Kidney (tissue), 14 donors: ENCODE data around the gene TMED9. TPM values are rescaled to one million over a fixed set of nuclear protein-coding genes. Genes with fewer than 3 reads are reported as not detected.

Experiments used
- DNase-seq, 5 donors: peaks; one replicate each; pipeline ENCODE4 v3.0.0-alpha.2; 2013 to 2020
- FAIRE-seq: peaks from 2 replicates; lab custom pipeline; 2012; peaks lifted over from hg19 to GRCh38; lab: Jason Lieb, UNC
- H3K27ac ChIP-seq, 2 donors: one replicate each; pipeline ENCODE4 v1.7.0; 2013; ENCODE audit warnings: low read depth in 2 of 2, low read length in 2 of 2, inconsistent platforms in 1 of 2
- H3K27me3 ChIP-seq: one replicate; pipeline ENCODE4 v1.7.1; 2013; ENCODE audit warnings: low read length, inconsistent platforms; ENCODE audit not compliant: control insufficient read depth, insufficient read depth
- H3K36me3 ChIP-seq, 3 donors: one replicate each; pipeline versions ENCODE4 v1.7.0 to v1.7.1; 2013; ENCODE audit warnings: low read length in 3 of 3, control low read depth in 1 of 3, inconsistent platforms in 1 of 3; ENCODE audit not compliant: insufficient read depth in 3 of 3, control insufficient read depth in 2 of 3
- H3K4me1 ChIP-seq, 3 donors: one replicate each; pipeline versions ENCODE4 v1.7.0 to v1.7.1; 2013; ENCODE audit warnings: low read length in 3 of 3, inconsistent platforms in 1 of 3, low read depth in 1 of 3; ENCODE audit not compliant: control insufficient read depth in 2 of 3, insufficient read depth in 2 of 3
- H3K4me3 ChIP-seq, 3 donors: one replicate each; pipeline versions ENCODE4 v1.7.0 to v1.8.1; 2013; ENCODE audit warnings: low read length in 3 of 3, control low read depth in 1 of 3, inconsistent platforms in 1 of 3
- H3K9ac ChIP-seq, 3 donors: one replicate each; pipeline versions ENCODE4 v1.7.0 to v1.7.1; 2013; ENCODE audit warnings: low read length in 3 of 3, control low read depth in 1 of 3, inconsistent platforms in 1 of 3
- H3K9me3 ChIP-seq, 3 donors: one replicate each; pipeline versions ENCODE4 v1.7.0 to v1.7.1; 2013; ENCODE audit warnings: low read length in 3 of 3, control low read depth in 1 of 3, inconsistent platforms in 1 of 3; ENCODE audit not compliant: control insufficient read depth in 2 of 3, insufficient read depth in 1 of 3
- CTCF ChIP-seq: IDR thresholded peaks from 3 replicates; pipeline ENCODE4 v1.5.1; 2012; ENCODE audit warnings: mild to moderate bottlenecking, moderate library complexity, borderline replicate concordance; ENCODE audit not compliant: insufficient read depth; ENCODE audit errors: extremely low read depth
- intact Hi-C: fragments of 100-400 bp; cut with DNase I; formaldehyde crosslinking; loops from one replicate; pipeline ENCODE4 v1.11.1; 2022
- polyA plus RNA-seq: library from polyadenylated mRNA; stranded (reverse); fragments of 350-450 nt; fragmentation: Illumina TruSeq; extraction: RNeasy Lipid Tissue Mini Kit (QIAGEN cat#74804); gene quantifications from one replicate; pipeline ENCODE4 v1.2.3, GENCODE V29; 2014; ENCODE audit warnings: low read depth, low replicate concordance; ENCODE audit not compliant: insufficient read depth
- total RNA-seq: library from RNA; stranded (reverse); fragmentation: NEBNext Ultra II Directional; extraction: Animal tissue kit (Norgen Biotek cat#: 25700); gene quantifications from one replicate; pipeline ENCODE4 v1.2.1, GENCODE V29; 2021
- donor health status: control.
- donor health status: control.
- donor health status: control.
- donor health status: control.
- donor health status: control.
- donor health status: DM: yes; HTN: yes; CAD: no.
- donor health status: Normal renal cell carcinoma (clear cell type).

Gene TMED9
- total and polyA plus RNA-seq, 2 donors from 2014 or later = 168 to 214 TPM

DNA sequence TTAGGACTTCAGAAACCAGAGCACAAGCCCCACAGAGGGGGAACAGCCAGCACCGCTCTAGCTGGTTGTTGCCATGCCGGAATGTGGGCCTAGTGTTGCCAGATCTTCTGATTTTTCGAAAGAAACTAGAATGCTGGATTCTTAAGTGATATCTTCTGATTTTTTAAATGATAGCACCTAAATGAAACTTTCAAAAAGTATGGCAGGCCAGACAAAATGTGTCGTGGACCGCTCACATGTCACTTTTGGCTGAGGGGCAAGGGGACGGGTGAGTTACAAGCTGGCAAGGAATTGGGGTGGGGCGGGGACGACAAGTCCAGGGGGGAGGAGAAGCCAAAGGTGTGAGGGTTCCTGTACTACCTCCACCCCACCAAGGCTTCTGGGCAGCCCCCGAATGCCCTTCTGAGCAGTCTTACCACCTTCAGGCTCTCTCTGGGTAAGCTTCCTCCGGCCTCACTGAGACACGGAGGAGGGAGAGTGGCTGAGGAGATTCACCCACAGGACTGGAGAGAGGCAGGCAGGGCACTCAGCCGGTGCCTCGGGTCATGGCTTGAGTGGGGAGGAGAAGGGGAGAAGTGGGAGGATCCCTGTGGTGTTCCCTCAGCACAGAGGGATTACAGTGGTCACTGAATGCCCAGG lies 18.2 kb downstream of the TMED9 start:
- no peak overlapping the region for H3K9ac ChIP-seq

GRCh38 chr5:177610770-177611445 lies 18.9 kb downstream of the TMED9 start:
- intact Hi-C loops = no loop called here
- Histone ChIP-seq H3K9ac (no peak overlapping the region), H3K9me3 (no peaks in the 10 kb centered on the region), H3K4me1 (peaks cover 0 to 4% (median 4%) of the 10 kb centered on the region in 3 donors), H3K36me3 (no peaks in the 10 kb centered on the region), H3K27me3 (no peaks in the 10 kb centered on the region), H3K4me3 (no peak overlapping the region), H3K27ac (no peak overlapping the region)
- no peak for FAIRE-seq
- TF ChIP-seq CTCF = no peak
- no peak for DNase-seq

More for the DNA sequence above, 18.2 kb downstream of the TMED9 start:
- Histone ChIP-seq H3K4me3 (no peak overlapping the region), H3K36me3 (no peaks in the 10 kb centered on the region), H3K9me3 (no peaks in the 10 kb centered on the region), H3K27ac (no peak overlapping the region), H3K4me1 (peaks cover 0 to 4% (median 4%) of the 10 kb centered on the region in 3 donors), H3K27me3 (no peaks in the 10 kb centered on the region)
- no peak for TF ChIP-seq CTCF
- DNase-seq (no peak), FAIRE-seq (no peak)
- intact Hi-C loops = no loop called here

DNA sequence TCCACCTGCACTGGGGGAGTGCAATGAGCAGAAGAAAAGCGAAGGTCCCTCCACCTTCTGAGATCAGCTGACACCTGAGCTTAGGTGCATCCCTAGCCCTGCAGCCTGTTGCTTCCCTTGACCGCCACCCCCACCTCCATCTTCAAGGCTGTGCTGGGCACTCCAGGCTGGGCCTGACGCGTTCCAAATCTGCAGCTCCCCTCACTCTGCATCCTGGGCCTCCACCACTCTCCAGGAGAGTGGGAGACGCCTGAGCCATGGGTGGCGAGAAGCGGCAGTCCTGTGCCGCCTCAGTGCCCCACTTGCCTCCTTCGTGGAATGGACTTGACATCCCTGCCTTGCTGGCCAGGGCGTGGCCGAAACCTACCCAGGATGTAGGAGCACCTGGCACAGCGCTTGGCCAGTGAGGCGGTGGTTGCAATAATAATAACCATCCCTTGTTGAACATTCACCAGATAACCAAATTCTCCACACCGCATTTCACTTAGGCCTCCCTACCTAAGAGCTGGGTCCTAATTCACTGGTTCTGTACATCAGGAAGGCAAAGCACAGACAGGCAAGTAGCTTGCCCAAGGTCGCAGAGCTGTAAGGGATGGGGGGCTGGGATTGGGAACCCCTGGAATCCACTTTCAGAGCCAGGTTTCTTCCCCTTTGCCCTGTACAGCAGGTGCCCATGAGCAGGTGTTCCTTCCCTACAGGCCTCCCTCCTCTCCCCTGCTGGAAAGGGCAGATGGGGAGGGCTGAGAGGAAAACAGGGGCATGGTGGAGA lies 19.6 kb downstream of the TMED9 start:
- Histone ChIP-seq H3K4me1 (peaks cover 0 to 4% (median 4%) of the 10 kb centered on the region in 3 donors), H3K4me3 (no peak overlapping the region), H3K9me3 (no peaks in the 10 kb centered on the region), H3K27ac (no peak overlapping the region), H3K27me3 (no peaks in the 10 kb centered on the region), H3K36me3 (no peaks in the 10 kb centered on the region), H3K9ac (no peak overlapping the region)
- intact Hi-C loops = no loop called here
- DNase-seq = no peak
- FAIRE-seq = no peak
- TF ChIP-seq CTCF = no peak
